Activated CD8-positive, alpha-beta memory T cell treated with anti-CD3 and anti-CD28 coated beads for 1 hour (primary cell): Measurements from ENCODE around the gene PCDHA8.
"Not testable (repeated sequence)": the region's sequence is repeated elsewhere in the genome, so short reads cannot be mapped to it uniquely, and the experiment has no call there.

Experiments
- DNase-seq, 2 donors: peaks; one replicate each; pipeline ENCODE4 v3.0.0-alpha.2; 2020; ENCODE audit warnings: low read depth in 1 of 2; ENCODE audit errors: extremely low read depth in 1 of 2

Gene PCDHA8, protein sequence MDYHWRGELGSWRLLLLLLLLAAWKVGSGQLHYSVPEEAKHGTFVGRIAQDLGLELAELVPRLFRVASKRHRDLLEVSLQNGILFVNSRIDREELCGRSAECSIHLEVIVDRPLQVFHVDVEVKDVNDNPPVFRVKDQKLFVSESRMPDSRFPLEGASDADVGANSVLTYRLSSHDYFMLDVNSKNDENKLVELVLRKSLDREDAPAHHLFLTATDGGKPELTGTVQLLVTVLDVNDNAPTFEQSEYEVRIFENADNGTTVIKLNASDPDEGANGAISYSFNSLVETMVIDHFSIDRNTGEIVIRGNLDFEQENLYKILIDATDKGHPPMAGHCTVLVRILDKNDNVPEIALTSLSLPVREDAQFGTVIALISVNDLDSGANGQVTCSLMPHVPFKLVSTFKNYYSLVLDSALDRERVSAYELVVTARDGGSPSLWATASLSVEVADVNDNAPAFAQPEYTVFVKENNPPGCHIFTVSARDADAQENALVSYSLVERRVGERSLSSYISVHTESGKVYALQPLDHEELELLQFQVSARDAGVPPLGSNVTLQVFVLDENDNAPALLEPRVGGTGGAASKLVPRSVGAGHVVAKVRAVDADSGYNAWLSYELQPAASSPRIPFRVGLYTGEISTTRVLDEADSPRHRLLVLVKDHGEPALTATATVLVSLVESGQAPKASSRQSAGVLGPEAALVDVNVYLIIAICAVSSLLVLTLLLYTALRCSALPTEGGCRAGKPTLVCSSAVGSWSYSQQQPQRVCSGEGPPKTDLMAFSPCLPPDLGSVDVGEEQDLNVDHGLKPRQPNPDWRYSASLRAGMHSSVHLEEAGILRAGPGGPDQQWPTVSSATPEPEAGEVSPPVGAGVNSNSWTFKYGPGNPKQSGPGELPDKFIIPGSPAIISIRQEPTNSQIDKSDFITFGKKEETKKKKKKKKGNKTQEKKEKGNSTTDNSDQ

DNA sequence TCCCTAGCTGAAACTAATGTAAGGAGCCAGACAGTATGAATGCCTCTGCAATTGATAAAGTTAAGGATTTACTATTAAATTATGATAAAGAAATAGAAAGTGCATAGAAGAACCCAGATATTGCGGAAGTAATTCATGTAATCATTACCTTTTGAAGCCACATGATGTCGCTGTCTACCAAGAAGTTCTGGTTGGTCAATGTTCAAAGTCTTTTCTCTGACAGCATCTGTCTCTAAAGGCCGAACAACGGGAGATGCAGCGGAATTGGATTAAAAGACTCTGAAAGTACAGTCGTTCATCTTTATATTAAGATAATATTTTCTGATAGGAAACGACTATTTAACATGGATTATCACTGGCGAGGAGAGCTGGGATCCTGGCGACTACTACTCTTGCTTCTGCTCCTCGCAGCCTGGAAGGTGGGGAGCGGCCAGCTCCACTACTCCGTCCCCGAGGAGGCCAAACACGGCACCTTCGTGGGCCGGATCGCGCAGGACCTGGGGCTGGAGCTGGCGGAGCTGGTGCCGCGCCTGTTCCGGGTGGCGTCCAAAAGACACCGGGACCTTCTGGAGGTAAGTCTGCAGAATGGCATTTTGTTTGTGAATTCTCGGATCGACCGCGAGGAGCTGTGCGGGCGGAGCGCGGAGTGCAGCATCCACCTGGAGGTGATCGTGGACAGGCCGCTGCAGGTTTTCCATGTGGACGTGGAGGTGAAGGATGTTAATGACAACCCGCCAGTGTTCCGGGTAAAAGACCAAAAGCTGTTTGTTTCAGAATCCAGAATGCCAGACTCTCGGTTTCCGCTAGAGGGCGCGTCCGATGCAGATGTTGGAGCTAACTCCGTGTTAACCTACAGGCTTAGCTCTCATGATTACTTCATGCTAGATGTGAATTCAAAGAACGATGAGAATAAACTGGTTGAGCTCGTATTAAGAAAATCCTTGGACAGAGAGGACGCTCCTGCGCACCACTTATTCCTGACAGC is at the start of gene PCDHA8:
Gene PCDHA8, plus strand, starts transcription at position 210 of the 985 bp plus-strand sequence. Its CDS starts 135 bp downstream, at position 345.
- DNase-seq, result no peak

DNA sequence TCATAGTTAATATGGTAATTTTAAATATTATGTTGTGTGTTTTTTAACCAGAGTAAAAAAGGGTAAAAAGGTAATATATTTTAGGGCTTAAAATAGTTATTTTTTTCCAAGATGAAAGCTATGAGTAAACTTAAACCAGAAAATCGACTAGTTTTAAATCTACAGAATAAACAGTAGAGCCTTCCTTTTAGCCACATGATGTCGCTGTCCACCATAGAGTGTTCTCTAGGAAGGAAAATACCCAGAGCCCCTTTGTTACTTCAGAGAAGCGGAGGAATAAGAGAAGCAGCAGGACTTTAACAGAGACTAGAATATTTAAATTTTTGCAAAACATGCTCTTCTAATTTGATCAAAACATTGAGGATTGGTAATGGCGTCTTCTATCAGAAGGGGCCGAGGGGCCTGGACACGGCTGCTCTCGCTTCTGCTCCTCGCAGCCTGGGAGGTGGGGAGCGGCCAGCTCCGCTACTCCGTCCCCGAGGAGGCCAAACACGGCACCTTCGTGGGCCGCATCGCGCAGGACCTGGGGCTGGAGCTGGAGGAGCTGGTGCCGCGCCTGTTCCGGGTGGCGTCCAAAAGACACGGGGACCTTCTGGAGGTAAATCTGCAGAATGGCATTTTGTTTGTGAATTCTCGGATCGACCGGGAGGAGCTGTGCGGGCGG is 46.3 kb upstream of the PCDHA8 start, which contains the start of gene PCDHA2:
Gene PCDHA2, plus strand, starts transcription at position 258 of the 664 bp plus-strand sequence.
- no peak for DNase-seq

- no peak for DNase-seq
Measured at GRCh38 chr5:140795259-140795641, 45.7 kb upstream of the PCDHA8 start.

DNA sequence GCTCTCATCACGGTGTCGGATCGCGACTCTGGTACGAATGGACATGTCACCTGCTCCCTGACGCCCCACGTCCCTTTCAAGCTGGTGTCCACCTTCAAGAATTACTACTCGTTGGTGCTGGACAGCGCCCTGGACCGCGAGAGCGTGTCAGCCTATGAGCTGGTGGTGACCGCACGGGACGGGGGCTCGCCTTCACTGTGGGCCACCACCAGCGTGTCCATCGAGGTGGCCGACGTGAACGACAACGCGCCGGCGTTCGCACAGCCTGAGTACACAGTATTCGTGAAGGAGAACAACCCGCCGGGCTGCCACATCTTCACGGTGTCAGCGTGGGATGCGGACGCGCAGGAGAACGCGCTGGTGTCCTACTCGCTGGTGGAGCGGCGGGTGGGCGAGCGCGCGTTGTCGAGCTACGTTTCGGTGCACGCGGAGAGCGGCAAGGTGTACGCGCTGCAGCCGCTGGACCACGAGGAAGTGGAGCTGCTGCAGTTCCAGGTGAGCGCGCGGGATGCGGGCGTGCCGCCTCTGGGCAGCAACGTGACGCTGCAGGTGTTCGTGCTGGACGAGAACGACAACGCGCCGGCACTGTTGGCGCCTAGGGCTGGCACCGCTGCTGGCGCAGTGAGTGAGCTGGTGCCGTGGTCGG is 44.8 kb upstream of the PCDHA8 start:
- DNase-seq, result not testable (repeated sequence)

DNA sequence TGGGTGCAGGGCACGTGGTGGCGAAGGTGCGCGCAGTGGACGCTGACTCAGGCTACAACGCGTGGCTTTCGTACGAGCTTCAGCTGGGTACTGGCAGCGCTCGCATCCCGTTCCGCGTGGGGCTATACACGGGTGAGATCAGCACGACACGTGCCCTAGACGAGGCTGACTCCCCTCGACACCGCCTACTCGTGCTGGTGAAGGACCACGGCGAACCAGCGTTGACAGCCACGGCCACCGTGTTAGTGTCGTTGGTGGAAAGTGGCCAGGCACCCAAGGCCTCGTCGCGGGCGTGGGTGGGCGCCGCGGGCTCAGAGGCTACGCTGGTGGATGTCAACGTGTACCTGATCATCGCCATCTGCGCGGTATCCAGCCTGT is 44.3 kb upstream of the PCDHA8 start:
- no peak for DNase-seq

DNA sequence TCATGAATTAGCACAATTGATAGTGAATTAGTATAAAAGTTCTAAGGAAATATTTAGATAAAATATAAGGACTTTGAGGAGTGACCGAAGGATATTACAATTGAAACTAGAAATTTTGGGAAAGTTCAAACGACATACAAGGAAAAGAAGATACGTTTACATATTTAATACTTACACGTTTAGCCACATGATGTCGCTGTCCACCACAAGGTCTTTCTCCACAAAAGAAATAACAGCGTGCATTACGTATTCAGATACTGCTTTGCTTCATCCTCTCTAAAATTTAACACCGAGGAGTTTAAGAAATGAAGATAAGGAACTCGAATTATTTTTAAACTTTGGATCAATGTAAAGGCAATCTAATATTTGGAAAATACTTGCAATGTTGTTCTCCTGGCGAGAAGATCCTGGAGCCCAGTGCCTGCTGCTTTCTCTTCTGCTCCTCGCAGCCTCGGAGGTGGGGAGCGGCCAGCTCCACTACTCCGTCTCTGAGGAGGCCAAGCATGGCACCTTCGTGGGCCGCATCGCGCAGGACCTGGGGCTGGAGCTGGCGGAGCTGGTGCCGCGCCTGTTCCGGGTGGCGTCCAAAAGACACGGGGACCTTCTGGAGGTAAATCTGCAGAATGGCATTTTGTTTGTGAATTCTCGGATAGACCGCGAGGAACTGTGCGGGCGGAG is 40.0 kb upstream of the PCDHA8 start, which contains the start of gene PCDHA3:
Gene PCDHA3, plus strand, starts transcription at position 242 of the 678 bp plus-strand sequence.
- DNase-seq, result no peak

- no peak for DNase-seq
Measured at GRCh38 chr5:140801494-140801841, 39.5 kb upstream of the PCDHA8 start.

GRCh38 chr5:140802381-140802780 is 38.6 kb upstream of the PCDHA8 start:
- DNase-seq, result not testable (repeated sequence)

GRCh38 chr5:140802781-140803271 is 38.2 kb upstream of the PCDHA8 start:
- no peak for DNase-seq

DNA sequence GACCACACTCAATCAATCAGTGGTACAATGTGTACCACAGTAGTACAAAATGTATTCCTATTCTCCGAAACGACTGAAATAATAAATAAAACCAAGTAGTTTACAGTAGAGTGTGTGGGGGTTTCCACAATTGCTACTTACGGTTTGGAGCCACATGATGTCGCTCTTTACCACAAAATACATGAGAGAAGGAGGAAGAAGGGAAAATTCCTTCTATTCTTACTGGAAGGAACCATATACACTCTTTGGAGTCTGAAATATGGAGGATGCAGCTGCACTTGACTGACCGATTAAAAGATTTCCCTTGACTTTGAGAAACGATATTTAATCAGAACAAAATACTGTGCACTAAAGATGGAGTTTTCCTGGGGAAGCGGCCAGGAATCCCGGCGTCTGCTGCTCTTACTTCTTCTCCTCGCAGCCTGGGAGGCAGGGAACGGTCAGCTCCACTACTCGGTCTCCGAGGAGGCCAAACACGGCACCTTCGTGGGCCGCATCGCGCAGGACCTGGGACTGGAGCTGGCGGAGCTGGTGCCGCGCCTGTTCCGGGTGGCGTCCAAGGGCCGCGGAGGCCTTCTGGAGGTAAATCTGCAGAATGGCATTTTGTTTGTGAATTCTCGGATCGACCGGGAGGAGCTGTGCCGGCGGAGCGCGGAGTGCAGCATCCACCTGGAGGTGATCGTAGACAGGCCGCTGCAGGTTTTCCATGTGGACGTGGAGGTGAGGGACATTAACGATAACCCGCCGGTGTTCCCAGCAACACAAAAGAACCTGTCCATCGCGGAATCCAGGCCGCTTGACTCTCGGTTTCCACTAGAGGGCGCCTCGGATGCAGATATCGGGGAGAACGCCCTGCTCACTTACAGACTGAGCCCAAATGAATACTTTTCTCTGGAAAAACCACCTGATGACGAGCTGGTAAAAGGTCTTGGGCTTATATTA is 33.9 kb upstream of the PCDHA8 start, which contains the start of gene PCDHA4:
Gene PCDHA4, plus strand, starts transcription at position 235 of the 942 bp plus-strand sequence.
- DNase-seq, result no peak

DNA sequence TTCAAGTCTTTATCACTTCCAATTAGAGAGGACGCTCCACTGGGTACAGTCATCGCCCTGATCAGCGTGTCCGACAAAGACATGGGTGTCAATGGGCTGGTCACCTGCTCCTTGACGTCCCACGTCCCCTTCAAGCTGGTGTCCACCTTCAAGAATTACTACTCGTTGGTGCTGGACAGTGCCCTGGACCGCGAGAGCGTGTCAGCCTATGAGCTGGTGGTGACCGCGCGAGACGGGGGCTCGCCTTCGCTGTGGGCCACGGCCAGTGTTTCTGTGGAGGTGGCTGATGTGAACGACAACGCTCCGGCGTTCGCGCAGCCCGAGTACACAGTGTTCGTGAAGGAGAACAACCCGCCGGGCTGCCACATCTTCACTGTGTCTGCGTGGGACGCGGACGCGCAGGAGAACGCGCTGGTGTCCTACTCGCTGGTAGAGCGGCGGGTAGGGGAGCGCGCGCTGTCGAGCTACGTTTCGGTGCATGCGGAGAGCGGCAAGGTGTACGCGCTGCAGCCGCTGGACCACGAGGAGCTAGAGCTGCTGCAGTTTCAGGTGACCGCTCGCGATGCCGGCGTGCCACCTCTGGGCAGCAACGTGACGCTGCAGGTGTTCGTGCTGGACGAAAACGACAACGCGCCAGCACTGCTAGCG is 32.6 kb upstream of the PCDHA8 start:
- DNase-seq, result not testable (repeated sequence)

- DNase-seq, result no peak
Measured at GRCh38 chr5:140808889-140809291, 32.1 kb upstream of the PCDHA8 start.

- DNase-seq, result no peak
Measured at GRCh38 chr5:140821375-140822280, 19.4 kb upstream of the PCDHA8 start, which contains the start of gene PCDHA5. Gene PCDHA5 (plus strand): TSS chr5:140821613.

GRCh38 chr5:140822281-140822629 is 18.7 kb upstream of the PCDHA8 start:
- no peak for DNase-seq

GRCh38 chr5:140822969-140823368 is 18.0 kb upstream of the PCDHA8 start:
- not testable (repeated sequence) for DNase-seq

GRCh38 chr5:140823475-140823874 is 17.5 kb upstream of the PCDHA8 start:
- DNase-seq, result no peak
